HFF-Myc (cell line): ENCODE measurements around the gene ZNF468.
"Not testable (repeated sequence)": the region's sequence is repeated elsewhere in the genome, so short reads cannot be mapped to it uniquely, and the experiment has no call there.

Experiments
- DNase-seq: peaks from one replicate; pipeline ENCODE4 v3.0.0-alpha.2; 2011; ENCODE audit warnings: low read depth; ENCODE audit errors: extremely low read depth
- H3K4me3 ChIP-seq: replicated peaks from 2 replicates; pipeline ENCODE4 v1.5.1; 2011; ENCODE audit warnings: low read depth, mild to moderate bottlenecking, control low read depth, low read length
- TF ChIP-seq, protein P1 (sequence below): IDR thresholded peaks from 2 replicates; pipeline ENCODE4 v1.5.1; 2012; ENCODE audit warnings: mild to moderate bottlenecking, low read depth, low read length, control low read depth; ENCODE audit errors: missing control alignments

ZNF468 gene

DNA sequence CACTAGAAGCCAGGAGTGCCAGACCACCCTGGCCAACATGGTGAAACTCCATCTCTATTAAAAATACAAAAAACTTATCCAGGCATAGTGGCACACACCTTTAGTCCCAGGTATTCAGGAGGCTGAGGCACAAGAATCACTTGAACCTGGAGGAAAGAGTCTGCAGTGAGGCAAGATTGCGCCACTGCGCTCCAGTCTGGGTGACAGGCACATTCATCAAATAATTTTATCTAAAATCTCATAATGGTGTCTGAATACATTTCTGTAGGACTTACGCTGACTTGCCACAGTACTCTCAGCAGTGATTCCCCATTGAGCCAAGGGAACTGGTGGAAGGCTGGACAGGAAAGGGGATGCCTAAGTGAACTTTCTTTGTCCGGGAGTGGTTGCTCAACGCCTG is 31.7 kb downstream of the ZNF468 start:
- TF ChIP-seq, protein P1, sequence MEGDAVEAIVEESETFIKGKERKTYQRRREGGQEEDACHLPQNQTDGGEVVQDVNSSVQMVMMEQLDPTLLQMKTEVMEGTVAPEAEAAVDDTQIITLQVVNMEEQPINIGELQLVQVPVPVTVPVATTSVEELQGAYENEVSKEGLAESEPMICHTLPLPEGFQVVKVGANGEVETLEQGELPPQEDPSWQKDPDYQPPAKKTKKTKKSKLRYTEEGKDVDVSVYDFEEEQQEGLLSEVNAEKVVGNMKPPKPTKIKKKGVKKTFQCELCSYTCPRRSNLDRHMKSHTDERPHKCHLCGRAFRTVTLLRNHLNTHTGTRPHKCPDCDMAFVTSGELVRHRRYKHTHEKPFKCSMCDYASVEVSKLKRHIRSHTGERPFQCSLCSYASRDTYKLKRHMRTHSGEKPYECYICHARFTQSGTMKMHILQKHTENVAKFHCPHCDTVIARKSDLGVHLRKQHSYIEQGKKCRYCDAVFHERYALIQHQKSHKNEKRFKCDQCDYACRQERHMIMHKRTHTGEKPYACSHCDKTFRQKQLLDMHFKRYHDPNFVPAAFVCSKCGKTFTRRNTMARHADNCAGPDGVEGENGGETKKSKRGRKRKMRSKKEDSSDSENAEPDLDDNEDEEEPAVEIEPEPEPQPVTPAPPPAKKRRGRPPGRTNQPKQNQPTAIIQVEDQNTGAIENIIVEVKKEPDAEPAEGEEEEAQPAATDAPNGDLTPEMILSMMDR = no peak
- no peak overlapping the region for H3K4me3 ChIP-seq
- DNase-seq = no peak

DNA sequence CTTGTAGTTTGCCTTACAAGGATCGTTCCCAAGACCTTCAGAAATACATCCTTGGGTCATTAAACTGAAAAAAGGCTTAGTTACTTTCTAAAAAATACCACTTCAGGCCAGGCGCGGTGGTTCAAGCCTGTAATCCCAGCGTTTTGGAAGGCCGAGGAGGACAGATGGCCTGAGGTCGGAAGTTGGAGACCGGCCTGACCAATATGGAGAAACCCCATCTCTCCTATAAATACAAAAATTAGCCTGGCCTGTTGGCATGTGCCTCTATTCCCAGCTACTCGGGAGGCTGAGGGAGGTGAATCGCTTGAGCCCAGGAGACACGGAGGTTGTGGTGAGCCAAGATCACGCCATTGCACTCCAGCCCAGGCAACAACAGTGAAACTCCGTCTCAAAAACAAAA is 33.7 kb downstream of the ZNF468 start:
- TF ChIP-seq, protein P1 = no peak
- no peak for DNase-seq
- no peak overlapping the region for H3K4me3 ChIP-seq

DNA sequence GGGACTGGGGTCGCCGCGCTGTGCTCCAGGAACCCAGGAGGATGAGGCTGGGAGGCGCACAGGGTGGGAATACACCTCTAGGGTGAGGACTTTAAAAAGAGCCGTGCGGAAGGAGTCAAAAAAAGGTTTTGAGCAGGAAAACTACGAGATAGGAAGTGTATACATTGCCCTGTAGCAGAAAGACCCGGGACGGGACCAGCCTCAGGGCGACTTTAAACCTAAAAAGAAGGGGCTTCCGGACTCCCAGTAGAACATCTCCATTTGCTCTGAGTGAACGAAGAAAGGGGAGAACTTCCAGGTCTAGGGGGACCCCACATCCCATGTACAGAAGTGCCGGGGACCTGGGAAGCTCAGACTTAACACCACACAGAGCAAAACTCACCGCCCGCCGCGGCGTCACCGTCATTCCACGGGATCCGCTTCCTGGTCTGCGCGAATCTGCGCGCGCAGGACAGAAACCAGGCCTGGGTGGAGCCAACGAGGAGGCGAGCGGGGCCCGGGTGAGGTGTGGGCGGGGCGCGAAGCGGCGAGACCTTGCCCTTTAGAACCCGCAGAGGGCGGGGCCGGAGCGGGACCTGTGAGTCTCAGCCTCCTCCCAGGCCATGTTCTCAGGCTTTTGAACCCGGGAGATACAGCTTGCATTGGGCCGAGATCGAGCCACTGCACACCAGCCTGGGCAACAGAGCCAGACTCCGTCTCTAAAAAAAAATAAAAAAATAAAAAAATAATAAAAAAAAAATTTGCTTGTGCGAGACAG is 36.0 kb downstream of the ZNF468 start, which contains the start of gene ZNF28:
TSS of gene ZNF28 (minus strand) at position 430 of the 757 bp plus-strand sequence. CDS start 3,675 bp downstream, outside the sequence.
- DNase-seq = peak; percentile 1
- H3K4me3 ChIP-seq = peak within 1 kb of the TSS; percentile 54

DNA sequence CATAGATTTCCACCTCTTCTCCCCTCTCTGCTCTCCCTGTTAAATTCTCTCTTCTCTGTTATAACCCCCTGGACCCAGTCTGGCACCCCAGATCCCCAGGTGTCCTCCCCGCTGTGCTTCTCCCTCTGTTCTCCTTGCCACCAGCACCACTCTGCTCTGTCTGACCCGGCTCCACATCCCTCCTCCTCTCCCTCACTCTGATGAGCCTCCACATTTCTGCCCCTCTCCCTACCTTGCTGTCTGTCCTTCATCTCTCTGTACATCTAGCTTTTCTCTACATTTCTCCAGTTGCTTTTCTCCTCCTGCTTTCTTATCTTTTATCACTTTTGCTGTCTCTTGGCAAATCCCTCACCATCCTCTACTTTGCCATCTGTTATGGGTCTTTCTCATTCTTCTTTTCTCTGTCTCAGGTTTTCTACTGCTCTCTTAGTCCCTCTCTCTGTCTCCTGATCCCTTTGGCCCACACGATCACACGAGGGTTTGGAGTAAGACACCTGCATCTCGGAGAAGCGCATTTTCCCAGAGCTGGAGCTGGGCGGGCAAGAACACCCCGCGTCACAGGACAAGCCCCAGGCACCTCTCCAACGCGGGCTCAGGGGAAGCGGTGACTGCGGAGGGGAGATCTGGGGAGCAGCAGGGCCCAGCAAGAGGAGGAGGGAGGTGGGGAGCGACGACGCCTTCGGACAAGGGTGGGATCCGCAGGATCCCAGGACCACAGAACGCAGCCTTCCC is 36.8 kb downstream of the ZNF468 start:
- peak overlapping the region; percentile 54 for H3K4me3 ChIP-seq
- DNase-seq = not testable (repeated sequence)

DNA sequence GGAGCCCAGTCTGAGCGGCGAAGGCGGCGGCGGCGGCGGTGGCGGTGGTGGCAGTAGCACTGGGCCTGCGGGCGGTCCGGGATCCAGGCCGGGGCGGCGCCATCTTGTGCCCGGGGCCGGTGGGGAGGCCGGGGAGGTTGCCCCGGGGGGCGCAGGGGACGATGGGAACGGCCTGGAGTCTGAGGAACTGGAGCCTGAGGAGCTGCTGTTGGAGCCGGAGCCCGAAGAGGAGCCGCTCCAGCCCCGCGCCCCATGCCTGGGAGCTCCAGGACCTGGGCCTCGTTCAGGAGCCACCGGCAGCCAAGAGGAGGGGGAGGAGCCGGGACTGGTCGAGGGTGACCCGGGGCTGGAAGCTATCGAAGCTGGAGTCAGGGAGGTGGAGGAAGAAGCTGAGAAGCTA is 47.6 kb downstream of the ZNF468 start:
- DNase-seq = no peak
- TF ChIP-seq, protein P1 = no peak
- no peak overlapping the region for H3K4me3 ChIP-seq

DNA sequence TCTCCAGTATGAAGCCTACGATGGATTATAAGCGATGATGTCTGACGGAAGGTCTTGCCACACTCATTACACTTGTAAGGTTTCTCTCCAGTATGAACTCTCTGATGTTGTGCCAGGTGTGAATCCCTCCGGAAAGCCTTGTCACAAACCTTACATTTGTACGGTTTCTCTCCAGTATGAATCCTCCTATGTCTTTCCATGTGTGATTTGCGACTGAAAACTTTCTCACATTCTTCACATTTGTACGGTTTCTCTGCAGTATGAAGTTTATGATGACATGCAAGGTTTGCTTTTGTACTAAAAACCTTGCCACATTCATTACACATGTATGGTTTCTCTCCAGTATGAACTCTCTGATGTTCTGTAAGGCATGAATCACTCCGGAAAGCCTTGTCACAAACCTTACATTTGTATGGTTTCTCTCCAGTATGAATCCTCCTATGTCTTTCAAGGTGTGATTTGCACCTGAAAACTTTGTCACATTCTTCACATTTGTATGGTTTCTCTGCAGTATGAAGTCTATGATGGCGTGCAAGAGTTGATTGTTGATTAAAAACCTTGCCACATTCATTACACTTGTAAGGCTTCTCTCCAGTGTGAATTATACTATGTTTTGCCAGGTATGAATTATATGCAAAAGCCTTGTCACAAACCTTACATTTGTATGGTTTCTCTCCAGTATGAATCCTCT is 57.3 kb downstream of the ZNF468 start:
- not testable (repeated sequence) for DNase-seq, H3K4me3 ChIP-seq

DNA sequence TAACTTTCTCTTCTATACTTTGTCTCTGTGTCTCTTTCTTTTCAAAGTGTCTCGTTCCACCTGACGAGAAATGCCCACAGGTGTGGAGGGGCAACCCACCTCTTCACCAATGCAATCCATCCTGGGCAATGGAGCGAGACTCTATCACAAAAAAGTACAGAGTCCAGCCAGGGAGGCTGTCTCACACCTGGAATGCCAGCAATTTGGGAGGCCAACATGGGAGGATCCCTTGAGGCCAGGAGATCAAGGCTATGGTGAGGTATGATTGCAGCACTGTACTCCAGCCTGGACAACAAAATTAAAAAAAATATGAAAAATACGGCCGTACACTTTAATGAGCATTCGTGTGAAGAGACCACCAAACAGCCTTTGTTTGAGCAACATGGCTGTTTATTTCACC is 68.0 kb downstream of the ZNF468 start:
- DNase-seq = no peak
- TF ChIP-seq, protein P1 = no peak
- no peak overlapping the region for H3K4me3 ChIP-seq
